GM18519 (cell line): ENCODE results near the gene RADX.

Experiments
- ATAC-seq: cut with Tn5 transposase; IDR thresholded peaks from one replicate; pipeline ENCODE4 v1.9.1; 2021; ENCODE audit warnings: mild to moderate bottlenecking, moderate library complexity; ENCODE audit not compliant: unreplicated experiment, low FRiP score

RADX gene

GRCh38 chrX:106672527-106672926 lies 60.7 kb downstream of the RADX start:
- ATAC-seq: no peak

GRCh38 chrX:106680716-106681115 lies 68.9 kb downstream of the RADX start:
- ATAC-seq: no peak

- no peak for ATAC-seq
These were observed 72.4 kb downstream of the RADX start for GRCh38 chrX:106684207-106684606.

DNA sequence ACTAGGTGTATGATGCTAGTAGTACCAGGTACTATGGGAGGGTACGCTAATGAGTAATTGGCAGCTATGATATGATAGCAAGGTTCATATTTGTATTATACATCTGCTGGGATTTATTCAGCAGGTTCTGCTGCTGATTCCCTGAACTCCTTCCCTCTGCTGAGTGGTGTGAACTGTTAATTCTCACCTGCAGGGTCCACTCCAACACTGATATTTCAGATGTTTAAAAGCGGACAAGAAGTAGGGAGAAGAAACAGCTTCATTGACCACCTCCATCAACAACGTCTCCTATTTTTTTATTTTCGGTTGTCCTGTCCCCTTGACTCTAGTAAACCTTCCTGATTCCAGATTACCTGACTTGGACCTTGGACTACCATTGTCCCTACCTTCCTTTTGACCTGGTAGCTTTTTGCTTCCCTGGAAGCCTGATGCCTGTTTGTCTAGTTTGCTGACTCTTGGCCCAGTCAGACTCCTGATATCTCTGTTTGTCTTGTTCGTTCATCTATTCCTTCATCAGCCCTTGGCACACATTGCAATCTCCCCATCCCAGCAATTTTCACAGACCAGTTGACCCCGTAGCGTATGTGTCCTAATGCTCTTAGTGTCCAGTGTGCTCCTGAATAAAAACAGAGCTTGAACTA lies 80.8 kb downstream of the RADX start:
- no peak for ATAC-seq

DNA sequence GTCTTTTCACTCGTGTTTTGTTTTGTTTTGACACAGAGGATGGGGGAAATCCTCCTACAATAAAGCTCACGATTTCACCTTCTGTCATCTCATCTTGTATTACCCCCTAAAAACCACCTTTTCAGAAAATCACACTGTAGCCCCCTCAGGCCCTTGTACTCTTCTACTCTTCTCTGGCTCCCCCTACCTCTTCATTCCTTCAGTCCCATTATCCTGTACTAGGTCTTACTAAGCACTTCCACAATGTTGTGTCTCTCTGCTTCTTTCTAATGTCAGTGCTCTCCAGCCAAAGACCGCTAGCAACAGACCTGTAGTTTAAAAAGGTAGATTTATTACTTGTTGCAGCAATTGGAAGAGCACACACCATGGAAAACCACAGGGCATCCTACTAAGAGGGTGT lies 84.7 kb downstream of the RADX start:
- ATAC-seq: no peak

- ATAC-seq: no peak
These were observed 86.9 kb downstream of the RADX start for GRCh38 chrX:106698693-106699092.

DNA sequence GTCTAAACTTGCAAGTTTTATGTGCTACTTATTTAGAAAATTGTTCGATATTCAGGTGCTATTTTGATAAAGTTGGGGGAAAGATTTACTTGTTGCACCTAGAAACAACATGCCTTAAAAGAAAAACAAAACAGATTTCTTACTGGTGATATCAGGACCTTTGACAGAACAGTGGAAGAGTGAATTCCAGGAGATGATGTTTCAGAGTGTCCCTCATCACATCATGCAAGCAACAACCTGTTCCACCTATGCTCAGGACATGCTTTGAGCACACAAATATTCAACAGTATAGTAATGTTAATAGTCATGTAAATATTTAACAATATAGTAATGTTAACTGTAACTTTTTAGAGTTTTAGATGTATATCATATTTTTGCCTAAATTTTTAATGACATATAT lies 90.9 kb downstream of the RADX start:
- no peak for ATAC-seq

DNA sequence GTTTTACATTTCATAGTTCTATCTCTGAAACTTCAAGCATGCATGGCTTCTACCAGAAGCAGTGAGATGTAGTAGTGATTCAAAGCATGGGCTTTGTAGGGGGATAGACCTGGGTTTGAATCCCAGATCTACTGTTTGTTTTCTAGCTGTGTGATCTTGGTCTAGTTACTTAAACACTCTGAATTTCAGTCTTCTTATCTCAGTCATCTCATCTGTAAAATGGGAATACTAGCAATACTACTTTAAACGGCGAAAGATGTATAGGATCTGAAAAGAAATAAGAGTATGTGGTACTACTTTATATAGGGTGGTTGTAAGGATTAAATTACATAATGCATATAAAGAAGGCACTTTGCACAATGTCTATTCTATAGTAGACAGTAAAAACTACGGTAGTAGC lies 94.7 kb downstream of the RADX start:
- no peak for ATAC-seq

DNA sequence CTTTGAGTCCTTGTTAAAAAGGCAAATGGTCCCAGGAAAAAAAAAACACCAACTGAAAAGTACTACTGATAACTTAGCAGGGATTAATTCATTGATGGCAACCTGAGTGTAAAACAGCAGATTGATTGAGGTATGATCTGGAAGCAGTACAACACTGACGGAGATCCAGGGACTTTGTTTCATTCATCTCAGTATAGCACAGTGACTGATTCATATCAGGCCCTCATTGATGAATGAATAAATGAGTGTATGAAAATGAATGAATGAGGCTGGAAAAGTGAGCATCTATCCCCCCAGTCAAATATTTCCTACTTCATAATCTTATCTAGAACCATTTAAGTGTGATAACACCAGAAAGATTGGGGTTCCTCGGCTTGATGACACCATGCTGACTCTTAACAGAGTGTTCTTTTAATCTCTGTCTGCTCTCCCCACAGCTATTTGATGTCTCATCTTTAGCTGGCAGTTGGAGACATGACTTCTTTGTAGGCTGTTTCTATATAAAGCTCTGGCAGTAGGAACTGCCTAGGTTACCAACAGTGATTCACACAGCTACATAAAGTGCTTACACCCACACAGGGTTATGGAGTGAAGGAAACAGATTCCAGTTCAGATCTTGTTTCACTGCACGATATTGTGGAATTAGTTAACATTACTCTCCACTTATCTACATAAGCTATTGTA lies 96.1 kb downstream of the RADX start:
- ATAC-seq: no peak

DNA sequence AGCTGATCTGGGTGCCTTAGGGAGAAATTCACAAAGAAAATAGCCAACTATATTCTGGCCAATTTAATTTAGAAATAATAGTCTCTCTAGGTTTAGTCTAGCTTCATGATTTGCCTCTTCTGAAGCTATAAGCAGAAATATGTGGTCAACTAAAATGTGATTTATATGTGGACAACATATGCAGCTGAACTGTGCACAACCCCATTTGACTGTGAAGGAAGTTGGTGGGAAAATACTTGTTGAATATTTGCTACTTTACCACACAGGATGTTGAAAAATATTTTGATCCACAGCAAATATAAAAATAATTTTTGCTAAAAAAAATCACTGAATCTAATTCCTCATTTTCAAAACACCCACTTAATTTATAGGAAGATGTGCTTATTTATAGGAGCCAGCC lies 99.0 kb downstream of the RADX start:
- no peak for ATAC-seq

DNA sequence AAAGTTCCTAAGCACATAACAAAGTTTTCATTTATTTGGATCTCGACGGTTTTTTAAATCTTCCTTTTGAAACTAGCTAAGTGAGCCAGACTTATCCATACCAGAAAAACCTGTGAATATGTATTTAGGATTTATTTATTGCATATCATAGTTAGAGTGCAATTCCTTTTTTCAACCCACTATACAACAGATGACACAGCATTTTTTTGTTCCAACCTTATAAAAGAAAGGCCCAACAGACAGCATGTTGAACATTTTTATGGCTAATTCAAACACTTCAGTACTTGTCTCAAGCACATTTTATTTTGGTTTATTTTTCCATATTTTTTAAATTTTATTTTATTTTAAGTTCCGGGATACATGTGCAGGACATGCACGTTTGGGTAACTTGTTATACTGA lies 99.6 kb downstream of the RADX start:
- ATAC-seq: no peak

DNA sequence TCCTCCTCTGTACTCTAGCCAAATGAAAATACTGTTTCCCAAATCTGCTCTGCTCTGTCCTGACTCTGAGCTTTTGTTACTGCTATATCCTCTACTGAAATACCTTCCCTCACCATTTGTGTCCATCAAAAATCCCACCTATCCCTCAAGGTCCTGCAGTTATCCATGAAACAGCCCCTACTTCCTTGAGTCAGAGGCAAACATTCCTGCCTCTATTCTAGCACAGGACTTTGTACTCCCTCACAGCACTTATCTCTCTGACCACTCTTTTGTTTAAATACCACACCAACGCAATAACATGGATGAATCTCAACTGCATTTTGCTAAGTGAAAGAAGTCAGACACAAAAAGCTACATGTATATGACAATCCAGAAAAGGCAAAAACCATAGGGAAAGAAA lies 104.2 kb downstream of the RADX start:
- no peak for ATAC-seq

DNA sequence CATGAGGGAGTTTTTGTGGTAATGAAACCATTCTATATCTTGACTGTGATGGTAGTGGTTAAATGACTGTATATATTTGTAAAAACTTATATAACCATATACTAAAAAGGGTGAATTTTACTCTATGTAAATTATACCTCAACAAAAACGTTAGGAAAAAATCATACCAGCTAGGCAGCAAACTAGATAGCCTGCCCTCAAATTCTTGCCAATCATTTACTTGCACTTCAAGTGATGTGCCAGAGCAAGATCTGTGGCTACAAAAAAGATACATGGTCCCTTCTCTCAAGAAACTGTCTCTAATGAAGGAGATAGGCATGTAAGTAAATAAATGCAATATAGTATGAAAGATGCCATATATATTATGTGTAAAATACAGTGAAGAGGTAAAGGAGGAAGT lies 104.7 kb downstream of the RADX start:
- no peak for ATAC-seq

- ATAC-seq: no peak
These were observed 106.9 kb downstream of the RADX start for GRCh38 chrX:106718709-106719108.

GRCh38 chrX:106725931-106726330 lies 114.2 kb downstream of the RADX start:
- no peak for ATAC-seq

DNA sequence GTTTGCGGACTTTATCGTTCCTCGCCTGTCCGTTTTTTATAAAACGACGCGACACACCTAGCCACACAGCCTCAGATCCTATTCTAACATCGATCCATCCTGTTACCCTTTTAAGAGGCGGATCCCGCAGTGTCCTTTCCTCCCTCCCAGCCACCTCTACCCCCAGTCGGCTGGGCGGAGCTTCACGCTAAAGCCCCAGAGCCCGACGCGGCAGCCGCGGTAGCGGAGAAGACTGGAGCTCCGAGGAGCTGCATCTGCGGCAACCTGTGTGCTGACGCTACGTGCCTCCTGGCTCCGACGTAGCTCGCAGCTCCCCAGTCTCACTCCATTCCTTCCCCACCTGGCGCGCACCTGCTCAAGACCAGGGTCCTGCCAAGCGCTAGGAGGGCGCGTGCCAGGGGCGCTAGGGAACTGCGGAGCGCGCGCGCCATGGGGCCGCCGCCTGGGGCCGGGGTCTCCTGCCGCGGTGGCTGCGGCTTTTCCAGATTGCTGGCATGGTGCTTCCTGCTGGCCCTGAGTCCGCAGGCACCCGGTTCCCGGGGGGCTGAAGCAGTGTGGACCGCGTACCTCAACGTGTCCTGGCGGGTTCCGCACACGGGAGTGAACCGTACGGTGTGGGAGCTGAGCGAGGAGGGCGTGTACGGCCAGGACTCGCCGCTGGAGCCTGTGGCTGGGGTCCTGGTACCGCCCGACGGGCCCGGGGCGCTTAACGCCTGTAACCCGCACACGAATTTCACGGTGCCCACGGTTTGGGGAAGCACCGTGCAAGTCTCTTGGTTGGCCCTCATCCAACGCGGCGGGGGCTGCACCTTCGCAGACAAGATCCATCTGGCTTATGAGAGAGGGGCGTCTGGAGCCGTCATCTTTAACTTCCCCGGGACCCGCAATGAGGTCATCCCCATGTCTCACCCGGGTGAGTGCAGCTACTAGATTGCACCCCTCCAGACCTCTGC lies 115.0 kb downstream of the RADX start, which contains the start of gene RNF128:
RNF128 (plus strand) TSS at position 217 of the 953 bp plus-strand sequence; CDS start at position 430, 213 bp downstream.
- no peak for ATAC-seq

DNA sequence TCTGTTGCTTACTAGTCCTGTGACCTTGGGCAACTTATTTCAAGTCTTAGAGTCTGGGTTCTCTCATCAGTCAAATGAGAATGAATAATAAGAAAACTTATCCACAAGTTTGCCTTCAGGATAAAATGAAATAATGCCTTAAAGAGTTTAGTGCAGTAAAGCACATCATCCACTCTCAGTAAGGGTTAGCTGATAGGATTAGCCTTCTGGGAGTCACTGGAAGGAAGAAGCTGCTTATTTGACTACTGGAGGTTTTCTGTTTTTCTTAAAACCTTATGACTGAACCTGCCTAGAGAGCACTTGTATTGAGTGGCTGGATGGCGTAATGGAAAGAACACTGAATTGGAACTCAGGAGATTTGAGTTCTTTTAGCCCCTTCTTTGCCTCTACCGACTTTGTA lies 116.6 kb downstream of the RADX start:
- no peak for ATAC-seq
